HepG2 (cell line): ENCODE results near the gene SH2D3C. TPM values are rescaled to one million over a fixed set of nuclear protein-coding genes. Genes with fewer than 3 reads are reported as not detected.

Source experiments
- ATAC-seq: fragments of 200-7000 bp; cut with Tn5 transposase; 3 replicates; pipeline ENCODE4 v1.9.1; 2020; ENCODE audit warnings: mild to moderate bottlenecking, moderate library complexity
- BruUV-seq: library from RNA; stranded (reverse); fragments of 400-500 nt; replicated peaks from 2 replicates; lab custom pipeline; 2021; lab: Mats Ljungman, UMichigan
- CTCF ChIA-PET: fragments of 300-600 bp; formaldehyde crosslinking; extraction: SDS; loops from one replicate; lab custom pipeline; 2021; ENCODE audit warnings: low total read pairs, inconsistent platforms, low intra/inter-chr PET ratio; lab: Yijun Ruan, JAX
- POLR2A ChIA-PET: fragments of 350-600 bp; sonication (Branson Sonifier 250); formaldehyde crosslinking; loops from one replicate; lab custom pipeline; 2020; ENCODE audit warnings: antibody characterized with exemption, inconsistent platforms; lab: Yijun Ruan, JAX
- DNase-seq: peaks from one replicate; pipeline ENCODE4 v3.0.0-alpha.2; 2015; ENCODE audit warnings: low spot score
- FAIRE-seq: peaks from 3 replicates; lab custom pipeline; 2011; peaks lifted over from hg19 to GRCh38; lab: Jason Lieb, UNC
- H2AFZ ChIP-seq: one replicate; pipeline ENCODE4 v1.6.1; 2011; ENCODE audit warnings: low read length, inconsistent platforms
- H3K27ac ChIP-seq: fragments of 300-600 bp; 3 replicates; pipeline ENCODE4 v1.8.0; 2011; ENCODE audit warnings: mixed run types, mild to moderate bottlenecking, mixed read lengths, low read length, inconsistent platforms; ENCODE audit not compliant: insufficient read depth; ENCODE audit errors: extremely low read length
- H3K27me3 ChIP-seq, 2 experiments: fragments of 200-600 bp in 1 of 2; 2 replicates in 1 of 2; 3 replicates in 1 of 2; pipeline versions ENCODE4 v1.6.0 to v1.8.0; 2011; ENCODE audit warnings: low read length in 2 of 2, mild to moderate bottlenecking in 2 of 2, moderate library complexity in 2 of 2, inconsistent platforms in 1 of 2; ENCODE audit not compliant: insufficient read depth in 2 of 2, control insufficient read depth in 1 of 2
- H3K36me3 ChIP-seq, 2 experiments: fragments of 200-600 bp in 1 of 2; replicated peaks in 1 of 2; 2 replicates in 1 of 2; 3 replicates in 1 of 2; pipeline versions ENCODE4 v1.5.1 to v1.8.0; 2011; ENCODE audit warnings: low read length in 2 of 2, inconsistent platforms in 1 of 2; ENCODE audit not compliant: insufficient read depth in 2 of 2, control insufficient read depth in 1 of 2
- H3K4me1 ChIP-seq: 2 replicates; pipeline ENCODE4 v1.5.1; 2012; ENCODE audit warnings: low read length, inconsistent platforms; ENCODE audit not compliant: insufficient read depth
- H3K4me2 ChIP-seq: 2 replicates; pipeline ENCODE4 v1.6.0; 2011; ENCODE audit warnings: low read depth, low read length, inconsistent platforms
- H3K4me3 ChIP-seq, 3 experiments: fragments of 200-600 bp in 1 of 3; sonication (generic), shearing (Covaris generic) in 1 of 3; replicated peaks in 1 of 3; 2 replicates each; pipeline ENCODE4 v1.5.1; 2011 to 2016; ENCODE audit warnings: low read length in 3 of 3, inconsistent platforms in 2 of 3, low read depth in 2 of 3, mild to moderate bottlenecking in 2 of 3, control low read depth in 1 of 3, mixed read lengths in 1 of 3; ENCODE audit not compliant: insufficient read depth in 1 of 3
- H3K79me2 ChIP-seq: one replicate; pipeline ENCODE4 v1.6.1; 2011; ENCODE audit warnings: low read length, inconsistent platforms; ENCODE audit not compliant: insufficient read depth
- H3K9ac ChIP-seq: 2 replicates; pipeline ENCODE4 v1.6.0; 2011; ENCODE audit warnings: mild to moderate bottlenecking, low read depth, low read length, inconsistent platforms; ENCODE audit not compliant: insufficient read depth
- H3K9me3 ChIP-seq: 2 replicates; pipeline ENCODE4 v1.5.1; 2012; ENCODE audit warnings: mild to moderate bottlenecking, low read length
- H4K20me1 ChIP-seq: 2 replicates; pipeline ENCODE4 v1.6.0; 2011; ENCODE audit warnings: inconsistent platforms, mild to moderate bottlenecking, low read length, moderate library complexity; ENCODE audit not compliant: insufficient read depth
- KDM5B ChIP-seq: sonication (generic); formaldehyde crosslinking; IDR thresholded peaks from 2 replicates; pipeline ENCODE4 v1.4.0; 2020; ENCODE audit warnings: missing genetic modification reagents, mild to moderate bottlenecking, borderline replicate concordance
- MAFK ChIP-seq, 2 experiments: IDR thresholded peaks in 1 of 2; conservative IDR thresholded peaks in 1 of 2; 2 replicates each; pipeline ENCODE4 v1.6.1; 2011; ENCODE audit warnings: improper control_type of control experiment in 2 of 2, low read length in 2 of 2
- MED1 ChIP-seq: sonication (generic); formaldehyde crosslinking; IDR thresholded peaks from 2 replicates; pipeline ENCODE4 v1.4.0; 2020; ENCODE audit warnings: missing genetic modification reagents
- PBX2 ChIP-seq: IDR thresholded peaks from 2 replicates; pipeline ENCODE4 v1.6.1; 2016; ENCODE audit warnings: control low read depth
- POLR2AphosphoS5 ChIP-seq: IDR thresholded peaks from 2 replicates; pipeline ENCODE4 v1.6.1; 2012; ENCODE audit warnings: low read depth, low read length
- RBFOX2 ChIP-seq: fragments of 200-400 bp; formaldehyde crosslinking; IDR thresholded peaks from 2 replicates; pipeline ENCODE4 v1.6.1; 2017; ENCODE audit warnings: low read depth, mild to moderate bottlenecking, low read length
- WGBS: methylation state at CpG from one replicate; pipeline ENCODE4 v1.1.6; 2017; ENCODE audit warnings: low lambda C conversion rate; 5-methylcytosine and 5-hydroxymethylcytosine counted together
- in situ Hi-C: cut with HindIII; loops from 2 replicates; pipeline ENCODE4 v1.10.0; 2017; ENCODE audit warnings: low pct_unique_long_range_greater_than_20kb; ENCODE audit not compliant: extremely low pct_ligation_motif_present
- intact Hi-C: fragments of 100-400 bp; cut with micrococcal nuclease; formaldehyde crosslinking; loops from one replicate; pipeline ENCODE4 v1.10.0; 2022; ENCODE audit not compliant: unreplicated experiment
- polyA plus RNA-seq, 8 experiments: library from polyadenylated mRNA; depleted of rRNA in 3 of 8; stranded (reverse) in 7 of 8; unstranded in 1 of 8; fragments of >200 nt; fragmentation: Illumina TruSeq in 4 of 8; extraction: Trizol in 4 of 8; gene quantifications; 2 replicates each; pipeline versions ENCODE4 v1.2.1 to v1.2.3, GENCODE V29; 2011 to 2016; ENCODE audit warnings: low read depth in 4 of 8, missing spikeins in 1 of 8, mixed read lengths in 1 of 8; ENCODE audit not compliant: insufficient read depth in 1 of 8
- total RNA-seq, 5 experiments: library from RNA; depleted of rRNA; stranded (reverse); fragments of >200 nt; fragmentation: Illumina TruSeq; extraction: Trizol; gene quantifications; 2 replicates each; pipeline ENCODE4 v1.2.3, GENCODE V29; 2016; ENCODE audit warnings: low read depth in 1 of 5
- TF ChIP-seq, protein P1 (sequence below), 2 experiments: fragments of 450-650 bp in 1 of 2; sonication (generic) in 1 of 2; formaldehyde crosslinking in 1 of 2; IDR thresholded peaks; 2 replicates each; pipeline versions ENCODE4 v1.6.1 to v1.8.0; 2016 to 2022; ENCODE audit warnings: antibody characterized with exemption in 1 of 2, mild to moderate bottlenecking in 1 of 2, missing genetic modification reagents in 1 of 2

Gene SH2D3C
- total and polyA plus RNA-seq, 2 of the 13 experiments (the other 11 are each of a cell fraction or from before 2014, with no cell fraction given), result not detected

GRCh38 chr9:127792417-127793031 lies 14.1 kb upstream of the SH2D3C start:
- no peak overlapping the region for H3K9ac ChIP-seq
- H3K4me2 ChIP-seq, result no peak overlapping the region
- no peak for TF ChIP-seq PBX2 (CRISPR knock-in tag)
- no peak for TF ChIP-seq KDM5B
- TF ChIP-seq RBFOX2, result peak; percentile 14; the same call in 1 of the 2 replicates
- TF ChIP-seq POLR2AphosphoS5, result peak; percentile 18; the same call in 1 of the 2 replicates
- peak; percentile 18 to 30; a peak in 1 of 4 replicates for TF ChIP-seq MAFK (conservative IDR thresholded peaks at IDR 0.05 in 1 of 2, IDR thresholded peaks at IDR 0.05 in 1 of 2; ENCODE audit: low read length in 2 of 2)
- TF ChIP-seq, all 625 proteins: peak for 3
- Histone ChIP-seq H3K36me3 (peaks cover 20 to 36% of the 10 kb centered on the region in 2 experiments), H3K27ac (no peak overlapping the region), H3K4me1 (peaks cover 43% of the 10 kb centered on the region), H3K27me3 (no peaks in the 10 kb centered on the region), H3K79me2 (peaks cover 6% of the 10 kb centered on the region), H3K9me3 (no peaks in the 10 kb centered on the region), H3K4me3 (no peak overlapping the region), H4K20me1 (peaks cover 10% of the 10 kb centered on the region), H2AFZ (no peak overlapping the region)
- POLR2A ChIA-PET, result interaction anchor here (0.8 to 2.0 kb wide), 10 partner anchors 8 to 105 kb away, joined by 3 to 6 read pairs (median 4); partner anchors contain the start of genes FPGS and PTRH1
- no peak for DNase-seq
- CTCF ChIA-PET, result interaction anchor here (0.6 kb wide), 1 partner anchor 482 kb away, joined by 3 read pairs; no protein-coding TSS in a partner anchor
- FAIRE-seq, result no peak
- TSS peak; percentile 23 for BruUV-seq
- WGBS, result 85% methylated on average over 7 of the region's 7 CpGs
- intact Hi-C loops, result no loop called here
- in situ Hi-C loops, result no loop called here
- no peak for ATAC-seq

- 94% methylated on average over 4 of the region's 4 CpGs for WGBS
- Histone ChIP-seq H3K27ac (no peak overlapping the region), H4K20me1 (peaks cover 24% of the 10 kb centered on the region)
- TF ChIP-seq MED1, result no peak
- TF ChIP-seq, protein P1, sequence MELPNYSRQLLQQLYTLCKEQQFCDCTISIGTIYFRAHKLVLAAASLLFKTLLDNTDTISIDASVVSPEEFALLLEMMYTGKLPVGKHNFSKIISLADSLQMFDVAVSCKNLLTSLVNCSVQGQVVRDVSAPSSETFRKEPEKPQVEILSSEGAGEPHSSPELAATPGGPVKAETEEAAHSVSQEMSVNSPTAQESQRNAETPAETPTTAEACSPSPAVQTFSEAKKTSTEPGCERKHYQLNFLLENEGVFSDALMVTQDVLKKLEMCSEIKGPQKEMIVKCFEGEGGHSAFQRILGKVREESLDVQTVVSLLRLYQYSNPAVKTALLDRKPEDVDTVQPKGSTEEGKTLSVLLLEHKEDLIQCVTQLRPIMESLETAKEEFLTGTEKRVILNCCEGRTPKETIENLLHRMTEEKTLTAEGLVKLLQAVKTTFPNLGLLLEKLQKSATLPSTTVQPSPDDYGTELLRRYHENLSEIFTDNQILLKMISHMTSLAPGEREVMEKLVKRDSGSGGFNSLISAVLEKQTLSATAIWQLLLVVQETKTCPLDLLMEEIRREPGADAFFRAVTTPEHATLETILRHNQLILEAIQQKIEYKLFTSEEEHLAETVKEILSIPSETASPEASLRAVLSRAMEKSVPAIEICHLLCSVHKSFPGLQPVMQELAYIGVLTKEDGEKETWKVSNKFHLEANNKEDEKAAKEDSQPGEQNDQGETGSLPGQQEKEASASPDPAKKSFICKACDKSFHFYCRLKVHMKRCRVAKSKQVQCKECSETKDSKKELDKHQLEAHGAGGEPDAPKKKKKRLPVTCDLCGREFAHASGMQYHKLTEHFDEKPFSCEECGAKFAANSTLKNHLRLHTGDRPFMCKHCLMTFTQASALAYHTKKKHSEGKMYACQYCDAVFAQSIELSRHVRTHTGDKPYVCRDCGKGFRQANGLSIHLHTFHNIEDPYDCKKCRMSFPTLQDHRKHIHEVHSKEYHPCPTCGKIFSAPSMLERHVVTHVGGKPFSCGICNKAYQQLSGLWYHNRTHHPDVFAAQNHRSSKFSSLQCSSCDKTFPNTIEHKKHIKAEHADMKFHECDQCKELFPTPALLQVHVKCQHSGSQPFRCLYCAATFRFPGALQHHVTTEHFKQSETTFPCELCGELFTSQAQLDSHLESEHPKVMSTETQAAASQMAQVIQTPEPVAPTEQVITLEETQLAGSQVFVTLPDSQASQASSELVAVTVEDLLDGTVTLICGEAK (IDR thresholded peaks at IDR 0.05), result no peak
- TF ChIP-seq, protein P1 (CRISPR knock-in tag; IDR thresholded peaks at IDR 0.05), result no peak
These were observed 12.6 kb upstream of the SH2D3C start for GRCh38 chr9:127791085-127791484.

More at GRCh38 chr9:127791085-127791484, 12.6 kb upstream of the SH2D3C start:
- ChIA-PET POLR2A (no interaction called here), CTCF (no interaction called here)
- Histone ChIP-seq H3K79me2 (peaks cover 19% of the 10 kb centered on the region), H2AFZ (no peak overlapping the region), H3K9ac (no peak overlapping the region), H3K9me3 (no peaks in the 10 kb centered on the region), H3K36me3 (peaks cover 24 to 41% of the 10 kb centered on the region in 2 experiments), H3K27me3 (no peaks in the 10 kb centered on the region), H3K4me2 (no peak overlapping the region), H3K4me1 (peaks cover 37% of the 10 kb centered on the region), H3K4me3 (no peak overlapping the region)
- BruUV-seq, result no TSS peak
- in situ Hi-C loops (no loop called here), intact Hi-C loops (no loop called here)
- DNase-seq (no peak), FAIRE-seq (no peak), ATAC-seq (no peak)
